GM12878 (cell line): ENCODE results near the gene CC2D1A. TPM values are rescaled to one million over a fixed set of nuclear protein-coding genes. Genes with fewer than 3 reads are reported as not detected.

Experiments used
- ATAC-seq: fragments of 200-7000 bp; cut with Tn5 transposase; 3 replicates; pipeline ENCODE4 v1.9.1; 2020; ENCODE audit warnings: mild to moderate bottlenecking, moderate library complexity
- BruUV-seq: library from RNA; stranded (reverse); fragments of 400-500 nt; replicated peaks from 2 replicates; lab custom pipeline; 2021; lab: Mats Ljungman, UMichigan
- CTCF ChIA-PET: fragments of 300-600 bp; sonication (Branson Sonifier 250); formaldehyde crosslinking; extraction: SDS; loops from one replicate; lab custom pipeline; 2021; ENCODE audit warnings: inconsistent platforms; lab: Yijun Ruan, JAX
- POLR2A ChIA-PET: fragments of 350-600 bp; formaldehyde crosslinking; extraction: SDS; loops from one replicate; lab custom pipeline; 2021; ENCODE audit warnings: inconsistent platforms; lab: Charles Lee
- RAD21 ChIA-PET: fragments of 300-600 bp; sonication (Branson Sonifier 250); formaldehyde crosslinking; loops from one replicate; lab custom pipeline; 2023; ENCODE audit warnings: antibody characterized with exemption; ENCODE audit not compliant: unreplicated experiment; lab: Charles Lee
- SMC1A ChIA-PET: fragments of 300-600 bp; sonication (Branson Sonifier 250); formaldehyde crosslinking; loops from one replicate; lab custom pipeline; 2023; ENCODE audit not compliant: unreplicated experiment, uncharacterized antibody; lab: Charles Lee
- DNase-seq: peaks from one replicate; pipeline ENCODE4 v3.0.0-alpha.2; 2011; ENCODE audit warnings: low read depth, low spot score
- FAIRE-seq: peaks from 3 replicates; lab custom pipeline; 2011; peaks lifted over from hg19 to GRCh38; lab: Jason Lieb, UNC
- H2AFZ ChIP-seq: 2 replicates; pipeline ENCODE4 v1.6.0; 2011; ENCODE audit warnings: low read depth, low read length, control low read depth; ENCODE audit not compliant: control insufficient read depth
- H3K27ac ChIP-seq: 2 replicates; pipeline ENCODE4 v1.5.1; 2011; ENCODE audit warnings: control low read depth; ENCODE audit not compliant: control insufficient read depth, insufficient read depth
- H3K27me3 ChIP-seq, 2 experiments: replicated peaks in 1 of 2; 2 replicates each; pipeline versions ENCODE4 v1.6.0 to v1.6.1; 2011; ENCODE audit warnings: low read length in 1 of 2; ENCODE audit not compliant: control insufficient read depth in 2 of 2, insufficient read depth in 2 of 2
- H3K36me3 ChIP-seq, 2 experiments: 2 replicates each; pipeline ENCODE4 v1.5.1; 2011; ENCODE audit warnings: low read length in 1 of 2; ENCODE audit not compliant: control insufficient read depth in 2 of 2, insufficient read depth in 2 of 2
- H3K4me1 ChIP-seq: 2 replicates; pipeline ENCODE4 v1.6.1; 2011; ENCODE audit warnings: mild to moderate bottlenecking, low read length, moderate library complexity, mixed read lengths; ENCODE audit not compliant: control insufficient read depth, insufficient read depth
- H3K4me2 ChIP-seq: 2 replicates; pipeline ENCODE4 v1.6.0; 2011; ENCODE audit warnings: control low read depth; ENCODE audit not compliant: control insufficient read depth, insufficient read depth
- H3K4me3 ChIP-seq: fragments of 200-600 bp; sonication (generic); 2 replicates; pipeline ENCODE4 v1.5.1; 2016
- H3K79me2 ChIP-seq: 2 replicates; pipeline ENCODE4 v1.6.0; 2011; ENCODE audit warnings: low read length; ENCODE audit not compliant: control insufficient read depth, insufficient read depth
- H3K9ac ChIP-seq: 2 replicates; pipeline ENCODE4 v1.8.0; 2011; ENCODE audit warnings: low read length, control low read depth, mixed read lengths; ENCODE audit not compliant: control insufficient read depth, insufficient read depth
- H3K9me3 ChIP-seq: replicated peaks from 3 replicates; pipeline ENCODE4 v1.5.1; 2011; ENCODE audit warnings: mild to moderate bottlenecking, low read length; ENCODE audit not compliant: control insufficient read depth, insufficient read depth
- H4K20me1 ChIP-seq: 2 replicates; pipeline ENCODE4 v1.6.0; 2011; ENCODE audit not compliant: control insufficient read depth, insufficient read depth
- CBX5 ChIP-seq: sonication (generic); IDR thresholded peaks from 2 replicates; pipeline ENCODE4 v1.6.1; 2016; ENCODE audit warnings: low read depth, moderate library complexity, mild to moderate bottlenecking, inconsistent platforms
- CEBPB ChIP-seq, 2 experiments: fragments of 150-350 bp in 1 of 2; IDR thresholded peaks; 2 replicates each; pipeline ENCODE4 v1.6.1; 2012 to 2014; ENCODE audit warnings: low read depth in 2 of 2, low read length in 2 of 2, borderline replicate concordance in 1 of 2, inconsistent platforms in 1 of 2
- CHD1 ChIP-seq: IDR thresholded peaks from 2 replicates; pipeline ENCODE4 v1.6.1; 2012; ENCODE audit warnings: low read depth, low read length, improper control_type of control experiment
- FOS ChIP-seq: IDR thresholded peaks from 3 replicates; pipeline ENCODE4 v1.6.1; 2011; ENCODE audit warnings: borderline replicate concordance; ENCODE audit not compliant: insufficient read length; ENCODE audit errors: extremely low read depth
- IRF4 ChIP-seq: IDR thresholded peaks from 2 replicates; pipeline ENCODE4 v1.6.1; 2011; ENCODE audit warnings: low read depth, low read length
- KAT2A ChIP-seq: conservative IDR thresholded peaks from 2 replicates; pipeline ENCODE4 v1.6.1; 2011; ENCODE audit warnings: low read depth, low read length; ENCODE audit not compliant: control insufficient read depth
- NR2F1 ChIP-seq: fragments of 450-650 bp; conservative IDR thresholded peaks from 2 replicates; pipeline ENCODE4 v1.6.1; 2017; ENCODE audit warnings: mild to moderate bottlenecking
- RAD21 ChIP-seq: IDR thresholded peaks from 2 replicates; pipeline ENCODE4 v1.6.1; 2011; ENCODE audit warnings: mild to moderate bottlenecking, low read depth, low read length, moderate library complexity; ENCODE audit not compliant: insufficient read depth
- RUNX3 ChIP-seq: IDR thresholded peaks from 2 replicates; pipeline ENCODE4 v1.6.1; 2012; ENCODE audit warnings: low read length, inconsistent platforms
- SMAD1 ChIP-seq: fragments of 450-650 bp; IDR thresholded peaks from 2 replicates; pipeline ENCODE4 v1.6.1; 2018; ENCODE audit warnings: mild to moderate bottlenecking, low read depth; ENCODE audit not compliant: partially characterized antibody
- TAF1 ChIP-seq: IDR thresholded peaks from 2 replicates; pipeline ENCODE4 v1.6.1; 2011; ENCODE audit warnings: mild to moderate bottlenecking, low read depth, low read length, borderline replicate concordance
- ZNF217 ChIP-seq: fragments of 450-650 bp; IDR thresholded peaks from 2 replicates; pipeline ENCODE4 v1.6.1; 2017; ENCODE audit warnings: antibody characterized with exemption, mild to moderate bottlenecking
- WGBS: methylation state at CpG from one replicate; pipeline ENCODE4 v1.1.6; 2016; ENCODE audit warnings: low lambda C conversion rate; ENCODE audit not compliant: insufficient replicate concordance, insufficient coverage; ENCODE audit errors: missing lambda C conversion rate; 5-methylcytosine and 5-hydroxymethylcytosine counted together
- in situ Hi-C: fragments of 300-500 bp; cut with MboI; formaldehyde crosslinking; loops from 9 replicates; pipeline ENCODE4 v1.14.3; 2018; ENCODE audit warnings: mixed read lengths
- intact Hi-C: fragments of 100-400 bp; cut with micrococcal nuclease; formaldehyde crosslinking; loops from one replicate; pipeline ENCODE4 v1.14.2; 2022; ENCODE audit not compliant: unreplicated experiment
- polyA plus RNA-seq, 11 experiments: library from polyadenylated mRNA; depleted of rRNA in 4 of 11; unstranded in 6 of 11; stranded (reverse) in 5 of 11; fragments of >200 nt; fragmentation: Nextera tagmentation in 4 of 11; fragmentation: Illumina TruSeq in 1 of 11; extraction: Ambion mirVana in 4 of 11; extraction: Trizol in 1 of 11; gene quantifications; 1 replicate in 1 of 11; 2 replicates in 10 of 11; pipeline versions ENCODE4 v1.2.1 to v1.2.3, GENCODE V29; 2011 to 2016; ENCODE audit warnings: inconsistent platforms in 2 of 11, missing spikeins in 2 of 11, low read depth in 1 of 11
- total RNA-seq, 4 experiments: library from RNA; depleted of rRNA in 3 of 4; stranded (reverse); fragments of >200 nt in 3 of 4; fragmentation: Illumina TruSeq in 1 of 4; extraction: Trizol in 1 of 4; gene quantifications; 2 replicates each; pipeline versions ENCODE4 v1.2.1 to v1.2.3, GENCODE V29; 2013 to 2021
- TF ChIP-seq, protein P1 (sequence below): fragments of 150-350 bp; IDR thresholded peaks from 2 replicates; pipeline ENCODE4 v1.6.1; 2016; ENCODE audit warnings: low read depth, low read length
- TF ChIP-seq, protein P2 (sequence below): fragments of 450-650 bp; IDR thresholded peaks from 2 replicates; pipeline ENCODE4 v1.6.1; 2017; ENCODE audit warnings: mild to moderate bottlenecking, moderate library complexity
- TF ChIP-seq, protein P3 (sequence below): IDR thresholded peaks from 2 replicates; pipeline ENCODE4 v1.6.1; 2011; ENCODE audit warnings: borderline replicate concordance, low read depth, mild to moderate bottlenecking, moderate library complexity, mixed read lengths, low read length; ENCODE audit not compliant: insufficient read depth; ENCODE audit errors: extremely low read length

The CC2D1A gene
- total and polyA plus RNA-seq, 10 of the 15 experiments (the other 5 are each of a cell fraction or from before 2014, with no cell fraction given), result 0.13 to 36.1 (median 16.1) TPM

DNA sequence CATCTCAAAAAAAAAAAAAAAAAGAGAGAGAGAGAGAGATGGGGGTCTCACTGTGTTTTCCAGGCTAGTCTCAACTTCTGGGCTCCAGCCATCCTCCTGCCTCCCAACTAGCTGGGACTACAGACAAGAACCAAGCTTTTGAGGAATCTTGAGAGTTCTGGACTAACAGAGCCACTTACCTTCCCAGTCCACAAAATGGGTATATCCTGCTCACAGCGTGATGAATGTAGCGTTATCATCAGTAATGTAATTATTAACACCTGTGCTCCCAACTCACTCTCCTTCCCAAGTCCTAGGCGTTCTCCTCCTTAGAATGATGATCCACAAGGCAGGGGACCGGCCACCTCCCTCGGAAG, 33.7 kb upstream of the CC2D1A start:
- Histone ChIP-seq H3K9me3 (no peaks in the 10 kb centered on the region), H3K4me3 (no peak overlapping the region; the same call in 1 of the 2 replicates), H4K20me1 (no peaks in the 10 kb centered on the region), H3K4me2 (no peak overlapping the region), H2AFZ (no peak overlapping the region), H3K4me1 (no peaks in the 10 kb centered on the region), H3K9ac (no peak overlapping the region), H3K27ac (no peak overlapping the region), H3K27me3 (no peaks in the 10 kb centered on the region), H3K36me3 (no peaks in the 10 kb centered on the region), H3K79me2 (no peaks in the 10 kb centered on the region)
- ChIA-PET RAD21 (interaction anchor here (0.6 to 3.1 kb wide), 7 partner anchors 10 to 707 kb away, joined by 3 to 13 read pairs (median 4); no protein-coding TSS in a partner anchor), SMC1A (interaction anchor here (0.9 to 1.8 kb wide), 4 partner anchors 188 to 274 kb away, joined by 3 to 4 read pairs (median 3); no protein-coding TSS in a partner anchor), CTCF (interaction anchor here (1.1 to 1.8 kb wide), 3 partner anchors 10 to 98 kb away, joined by 3 to 12 read pairs (median 3); partner anchors contain the start of gene C19orf53), POLR2A (interaction anchor here (0.6 to 0.8 kb wide), 4 partner anchors 10 to 244 kb away, joined by 3 to 5 read pairs (median 4); no protein-coding TSS in a partner anchor)
- FAIRE-seq (no peak), ATAC-seq (no peak), DNase-seq (no peak)
- intact Hi-C loops (no loop called here), in situ Hi-C loops (no loop called here)
- BruUV-seq, result no TSS peak
- TF ChIP-seq CBX5 (no peak), SMAD1 (no peak), TAF1 (no peak), KAT2A (no peak), FOS (no peak), CHD1 (no peak), RAD21 (no peak), RUNX3 (no peak), CEBPB (IDR thresholded peaks at IDR 0.05; ENCODE audit: borderline replicate concordance in 1 of 2, low read depth in 2 of 2, low read length in 2 of 2) (no peak), IRF4 (no peak), NR2F1 (no peak), ZNF217 (no peak)
- TF ChIP-seq, protein P1, sequence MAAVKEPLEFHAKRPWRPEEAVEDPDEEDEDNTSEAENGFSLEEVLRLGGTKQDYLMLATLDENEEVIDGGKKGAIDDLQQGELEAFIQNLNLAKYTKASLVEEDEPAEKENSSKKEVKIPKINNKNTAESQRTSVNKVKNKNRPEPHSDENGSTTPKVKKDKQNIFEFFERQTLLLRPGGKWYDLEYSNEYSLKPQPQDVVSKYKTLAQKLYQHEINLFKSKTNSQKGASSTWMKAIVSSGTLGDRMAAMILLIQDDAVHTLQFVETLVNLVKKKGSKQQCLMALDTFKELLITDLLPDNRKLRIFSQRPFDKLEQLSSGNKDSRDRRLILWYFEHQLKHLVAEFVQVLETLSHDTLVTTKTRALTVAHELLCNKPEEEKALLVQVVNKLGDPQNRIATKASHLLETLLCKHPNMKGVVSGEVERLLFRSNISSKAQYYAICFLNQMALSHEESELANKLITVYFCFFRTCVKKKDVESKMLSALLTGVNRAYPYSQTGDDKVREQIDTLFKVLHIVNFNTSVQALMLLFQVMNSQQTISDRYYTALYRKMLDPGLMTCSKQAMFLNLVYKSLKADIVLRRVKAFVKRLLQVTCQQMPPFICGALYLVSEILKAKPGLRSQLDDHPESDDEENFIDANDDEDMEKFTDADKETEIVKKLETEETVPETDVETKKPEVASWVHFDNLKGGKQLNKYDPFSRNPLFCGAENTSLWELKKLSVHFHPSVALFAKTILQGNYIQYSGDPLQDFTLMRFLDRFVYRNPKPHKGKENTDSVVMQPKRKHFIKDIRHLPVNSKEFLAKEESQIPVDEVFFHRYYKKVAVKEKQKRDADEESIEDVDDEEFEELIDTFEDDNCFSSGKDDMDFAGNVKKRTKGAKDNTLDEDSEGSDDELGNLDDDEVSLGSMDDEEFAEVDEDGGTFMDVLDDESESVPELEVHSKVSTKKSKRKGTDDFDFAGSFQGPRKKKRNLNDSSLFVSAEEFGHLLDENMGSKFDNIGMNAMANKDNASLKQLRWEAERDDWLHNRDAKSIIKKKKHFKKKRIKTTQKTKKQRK, result no peak
- TF ChIP-seq, protein P2, sequence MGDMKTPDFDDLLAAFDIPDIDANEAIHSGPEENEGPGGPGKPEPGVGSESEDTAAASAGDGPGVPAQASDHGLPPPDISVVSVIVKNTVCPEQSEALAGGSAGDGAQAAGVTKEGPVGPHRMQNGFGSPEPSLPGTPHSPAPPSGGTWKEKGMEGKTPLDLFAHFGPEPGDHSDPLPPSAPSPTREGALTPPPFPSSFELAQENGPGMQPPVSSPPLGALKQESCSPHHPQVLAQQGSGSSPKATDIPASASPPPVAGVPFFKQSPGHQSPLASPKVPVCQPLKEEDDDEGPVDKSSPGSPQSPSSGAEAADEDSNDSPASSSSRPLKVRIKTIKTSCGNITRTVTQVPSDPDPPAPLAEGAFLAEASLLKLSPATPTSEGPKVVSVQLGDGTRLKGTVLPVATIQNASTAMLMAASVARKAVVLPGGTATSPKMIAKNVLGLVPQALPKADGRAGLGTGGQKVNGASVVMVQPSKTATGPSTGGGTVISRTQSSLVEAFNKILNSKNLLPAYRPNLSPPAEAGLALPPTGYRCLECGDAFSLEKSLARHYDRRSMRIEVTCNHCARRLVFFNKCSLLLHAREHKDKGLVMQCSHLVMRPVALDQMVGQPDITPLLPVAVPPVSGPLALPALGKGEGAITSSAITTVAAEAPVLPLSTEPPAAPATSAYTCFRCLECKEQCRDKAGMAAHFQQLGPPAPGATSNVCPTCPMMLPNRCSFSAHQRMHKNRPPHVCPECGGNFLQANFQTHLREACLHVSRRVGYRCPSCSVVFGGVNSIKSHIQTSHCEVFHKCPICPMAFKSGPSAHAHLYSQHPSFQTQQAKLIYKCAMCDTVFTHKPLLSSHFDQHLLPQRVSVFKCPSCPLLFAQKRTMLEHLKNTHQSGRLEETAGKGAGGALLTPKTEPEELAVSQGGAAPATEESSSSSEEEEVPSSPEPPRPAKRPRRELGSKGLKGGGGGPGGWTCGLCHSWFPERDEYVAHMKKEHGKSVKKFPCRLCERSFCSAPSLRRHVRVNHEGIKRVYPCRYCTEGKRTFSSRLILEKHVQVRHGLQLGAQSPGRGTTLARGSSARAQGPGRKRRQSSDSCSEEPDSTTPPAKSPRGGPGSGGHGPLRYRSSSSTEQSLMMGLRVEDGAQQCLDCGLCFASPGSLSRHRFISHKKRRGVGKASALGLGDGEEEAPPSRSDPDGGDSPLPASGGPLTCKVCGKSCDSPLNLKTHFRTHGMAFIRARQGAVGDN, result no peak
- TF ChIP-seq, protein P3, sequence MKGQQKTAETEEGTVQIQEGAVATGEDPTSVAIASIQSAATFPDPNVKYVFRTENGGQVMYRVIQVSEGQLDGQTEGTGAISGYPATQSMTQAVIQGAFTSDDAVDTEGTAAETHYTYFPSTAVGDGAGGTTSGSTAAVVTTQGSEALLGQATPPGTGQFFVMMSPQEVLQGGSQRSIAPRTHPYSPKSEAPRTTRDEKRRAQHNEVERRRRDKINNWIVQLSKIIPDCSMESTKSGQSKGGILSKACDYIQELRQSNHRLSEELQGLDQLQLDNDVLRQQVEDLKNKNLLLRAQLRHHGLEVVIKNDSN, result no peak
- 35% methylated on average over 5 of the region's 5 CpGs for WGBS
